Activated naive CD4-positive, alpha-beta T cell treated with anti-CD3 and anti-CD28 coated beads, Interleukin-2, amount 10 ng/mL, durations not matched to agents 7 days and 5 days (primary cell): ENCODE measurements around the gene DST.

Experiments used
- CTCF ChIA-PET: fragments of 350-600 bp; sonication (Branson Sonifier 250); formaldehyde crosslinking; loops from one replicate; lab custom pipeline; 2021; ENCODE audit warnings: antibody characterized with exemption; lab: Charles Lee
- DNase-seq: peaks from one replicate; pipeline ENCODE4 v3.0.0-alpha.2; 2020
- H3K27ac Mint-ChIP-seq: one replicate; pipeline ENCODE4 v1.8.0; 2021; ENCODE audit warnings: mild to moderate bottlenecking, moderate library complexity, mixed read lengths
- H3K27me3 Mint-ChIP-seq: one replicate; pipeline ENCODE4 v1.8.0; 2021; ENCODE audit warnings: mild to moderate bottlenecking, mixed read lengths
- H3K36me3 Mint-ChIP-seq: one replicate; pipeline ENCODE4 v1.8.0; 2021; ENCODE audit warnings: mixed read lengths
- H3K4me1 Mint-ChIP-seq: one replicate; pipeline ENCODE4 v1.8.0; 2021; ENCODE audit warnings: mixed read lengths
- H3K4me3 Mint-ChIP-seq: one replicate; pipeline ENCODE4 v1.8.0; 2021; ENCODE audit warnings: mild to moderate bottlenecking, moderate library complexity, mixed read lengths
- H3K9me3 Mint-ChIP-seq: one replicate; pipeline ENCODE4 v1.8.0; 2021; ENCODE audit warnings: mixed read lengths

Gene DST

GRCh38 chr6:56624728-56625069 is 18.0 kb downstream of the DST start:
- H3K27ac Mint-ChIP-seq = no peak overlapping the region
- DNase-seq = no peak
- H3K27me3 Mint-ChIP-seq = no peaks in the 10 kb centered on the region
- H3K4me1 Mint-ChIP-seq = no peaks in the 10 kb centered on the region
- CTCF ChIA-PET = no interaction called here
- H3K36me3 Mint-ChIP-seq = no peaks in the 10 kb centered on the region
- H3K9me3 Mint-ChIP-seq = no peaks in the 10 kb centered on the region
- no peak overlapping the region for H3K4me3 Mint-ChIP-seq

DNA sequence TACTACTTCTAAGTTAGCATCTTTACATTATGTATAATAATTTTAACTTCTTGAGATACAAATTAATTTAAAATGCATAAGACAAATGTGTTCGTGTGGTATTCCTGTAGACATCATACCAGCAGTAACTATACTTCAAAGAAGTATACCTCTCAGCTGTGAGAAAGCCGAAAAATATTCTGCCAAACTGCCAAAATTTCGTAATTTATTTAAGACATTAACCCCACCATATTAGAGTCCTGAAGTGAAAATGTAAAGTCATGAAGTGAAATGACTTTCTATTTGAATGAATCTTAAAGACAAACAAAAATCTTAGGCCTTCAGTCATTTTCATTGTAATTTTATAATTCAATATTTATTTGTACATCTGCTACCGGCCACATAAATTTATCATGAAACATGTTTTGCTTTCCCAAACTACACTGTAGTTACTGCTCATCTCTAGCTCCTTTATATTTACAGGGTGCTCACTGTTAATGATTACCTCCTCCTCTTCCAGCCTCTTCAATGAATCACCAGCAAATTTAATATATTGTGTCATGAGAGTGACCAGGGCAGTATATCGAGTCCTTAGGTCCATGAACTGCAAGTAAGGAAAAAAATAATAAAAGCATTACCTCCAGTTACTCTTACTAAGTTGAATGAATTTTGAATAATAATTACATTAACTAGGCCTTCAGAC is 18.5 kb downstream of the DST start:
- Mint-ChIP-seq H3K36me3 (no peaks in the 10 kb centered on the region), H3K9me3 (no peaks in the 10 kb centered on the region), H3K4me1 (no peaks in the 10 kb centered on the region), H3K4me3 (no peak overlapping the region), H3K27me3 (no peaks in the 10 kb centered on the region), H3K27ac (no peak overlapping the region)
- DNase-seq = no peak
- CTCF ChIA-PET = interaction anchor here (1.6 kb wide), 1 partner anchor 29 kb away, joined by 7 read pairs; no protein-coding TSS in a partner anchor

- DNase-seq = no peak
- Mint-ChIP-seq H3K27me3 (no peaks in the 10 kb centered on the region), H3K4me1 (no peaks in the 10 kb centered on the region), H3K36me3 (no peaks in the 10 kb centered on the region), H3K4me3 (no peak overlapping the region), H3K9me3 (no peaks in the 10 kb centered on the region), H3K27ac (no peak overlapping the region)
- CTCF ChIA-PET = interaction anchor here (1.4 to 3.6 kb wide), 2 partner anchors 13 to 25 kb away, joined by 3 to 11 read pairs; no protein-coding TSS in a partner anchor
Observed at GRCh38 chr6:56620229-56620868, 22.3 kb downstream of the DST start.

GRCh38 chr6:56618050-56618449 is 24.6 kb downstream of the DST start:
- no peak for DNase-seq
- Mint-ChIP-seq H3K27me3 (no peaks in the 10 kb centered on the region), H3K9me3 (no peaks in the 10 kb centered on the region), H3K4me3 (no peak overlapping the region), H3K4me1 (no peaks in the 10 kb centered on the region), H3K27ac (no peak overlapping the region), H3K36me3 (no peaks in the 10 kb centered on the region)
- CTCF ChIA-PET = interaction anchor here (3.6 kb wide), 1 partner anchor 23 kb away, joined by 11 read pairs; no protein-coding TSS in a partner anchor

DNA sequence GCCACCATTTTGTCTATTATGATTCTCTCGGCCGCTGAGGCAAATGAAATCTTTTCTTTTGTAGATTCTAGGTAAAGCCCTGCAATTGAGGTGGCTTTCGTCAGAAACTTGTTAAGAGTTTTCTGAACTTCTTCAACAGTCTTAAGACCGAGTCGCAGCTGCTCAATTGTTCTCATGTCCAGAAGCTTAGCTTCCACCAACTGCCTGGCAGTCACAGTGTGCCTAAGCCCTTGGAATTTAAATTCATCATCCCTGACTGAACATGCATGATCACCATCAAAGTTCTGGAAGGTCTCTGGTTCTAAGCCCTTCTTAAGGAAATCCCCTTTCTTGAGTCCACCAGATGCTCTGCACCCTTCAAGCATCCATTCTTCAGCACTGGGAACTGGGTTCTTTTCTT is 25.7 kb downstream of the DST start:
- Mint-ChIP-seq H3K4me3 (no peak overlapping the region), H3K9me3 (no peaks in the 10 kb centered on the region), H3K4me1 (no peaks in the 10 kb centered on the region), H3K27ac (no peak overlapping the region), H3K36me3 (no peaks in the 10 kb centered on the region), H3K27me3 (no peaks in the 10 kb centered on the region)
- CTCF ChIA-PET = interaction anchor here (0.8 to 3.6 kb wide), 2 partner anchors 15 to 22 kb away, joined by 3 to 11 read pairs; no protein-coding TSS in a partner anchor
- DNase-seq = no peak

DNA sequence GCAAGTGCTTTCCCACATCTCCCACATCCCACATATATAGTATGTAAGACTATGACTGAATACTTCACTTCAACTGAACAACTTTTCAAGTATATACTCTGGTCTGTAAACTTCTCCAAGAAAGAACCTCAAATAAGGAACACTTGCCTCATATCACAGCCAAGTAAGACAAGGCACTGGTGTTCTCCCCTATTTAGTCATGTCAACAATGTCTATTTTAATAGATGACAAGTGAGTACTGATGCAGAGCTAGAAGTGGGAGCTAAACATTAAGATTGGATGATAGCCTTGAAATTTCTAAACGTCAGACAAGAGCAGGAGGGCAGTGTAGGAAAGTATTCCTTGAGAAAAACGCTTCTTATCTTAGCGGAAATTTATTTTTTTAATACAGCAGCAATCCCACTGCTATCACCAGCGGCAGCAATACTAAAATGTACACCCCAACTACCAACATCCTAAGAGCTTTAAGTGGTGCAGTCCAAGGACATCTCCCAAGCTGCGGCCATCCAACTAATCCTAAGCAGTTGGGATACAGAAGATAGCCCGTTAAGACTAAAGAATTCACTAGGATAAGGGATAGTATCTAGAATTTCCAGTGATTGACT is 29.3 kb downstream of the DST start:
- Mint-ChIP-seq H3K36me3 (no peaks in the 10 kb centered on the region), H3K27ac (no peak overlapping the region), H3K9me3 (no peaks in the 10 kb centered on the region), H3K4me1 (no peaks in the 10 kb centered on the region), H3K4me3 (no peak overlapping the region), H3K27me3 (peaks cover 4% of the 10 kb centered on the region)
- no peak for DNase-seq
- CTCF ChIA-PET = no interaction called here

DNA sequence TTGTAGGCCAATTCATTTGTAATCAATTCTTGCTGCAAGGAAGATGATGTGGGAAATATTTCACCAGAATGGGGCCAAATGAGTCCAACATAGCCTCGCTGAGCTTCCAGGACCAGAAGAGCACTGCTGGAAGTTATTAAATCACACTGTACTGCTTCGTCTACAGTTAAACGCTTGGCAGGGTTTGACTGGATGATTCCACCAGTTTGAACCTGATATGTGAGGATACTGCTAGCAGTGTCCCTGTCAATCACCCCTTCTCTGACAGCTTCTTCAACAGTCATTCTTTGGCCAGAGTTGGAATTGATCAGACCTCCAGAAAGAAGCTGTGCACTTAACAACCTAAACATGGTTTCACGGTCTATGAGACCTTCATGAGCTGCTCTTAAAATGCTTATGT is 34.4 kb downstream of the DST start:
- no peaks in the 10 kb centered on the region for H3K36me3 Mint-ChIP-seq

DNA sequence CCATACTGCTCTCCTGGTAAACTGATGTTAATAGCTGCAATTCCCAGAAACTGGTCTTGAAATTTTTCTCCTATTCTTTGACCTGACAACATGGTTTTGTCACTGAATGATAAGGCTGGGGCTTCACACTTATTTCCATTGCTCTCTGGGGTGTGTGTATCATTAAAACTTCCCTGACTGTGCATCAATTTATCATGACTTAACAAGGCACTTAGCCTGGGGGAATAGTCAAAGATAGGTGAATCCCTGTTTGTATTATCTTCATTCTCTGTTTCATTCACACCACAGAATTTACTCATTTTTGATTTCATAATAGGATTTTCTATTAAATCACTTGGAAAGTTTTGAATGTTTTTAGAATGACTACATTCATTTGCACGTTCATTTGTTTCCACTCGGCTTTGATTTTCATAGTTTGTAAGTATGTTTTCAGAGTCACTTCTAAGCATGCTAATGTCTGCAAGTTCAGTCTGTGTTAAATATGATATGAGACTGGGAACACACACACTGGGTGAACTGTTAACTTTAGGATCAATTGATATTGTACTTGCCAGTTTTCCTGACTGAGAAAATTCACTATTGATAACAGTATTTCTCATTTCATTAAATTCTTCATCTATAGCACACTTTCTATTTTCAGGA is 35.5 kb downstream of the DST start:
- CTCF ChIA-PET = interaction anchor here (1.1 kb wide), 1 partner anchor 13 kb away, joined by 3 read pairs; no protein-coding TSS in a partner anchor

More for the DNA sequence above, 34.4 kb downstream of the DST start:
- H3K9me3 Mint-ChIP-seq = no peaks in the 10 kb centered on the region
- peaks cover 4% of the 10 kb centered on the region for H3K27me3 Mint-ChIP-seq
- no peak for DNase-seq
- no peak overlapping the region for H3K27ac Mint-ChIP-seq
- H3K4me3 Mint-ChIP-seq = no peak overlapping the region
- CTCF ChIA-PET = interaction anchor here (0.8 to 1.3 kb wide), 3 partner anchors 11 to 13 kb away, joined by 3 read pairs; no protein-coding TSS in a partner anchor
- no peaks in the 10 kb centered on the region for H3K4me1 Mint-ChIP-seq

GRCh38 chr6:56605435-56605834 is 37.3 kb downstream of the DST start:
- no peaks in the 10 kb centered on the region for H3K9me3 Mint-ChIP-seq
- no peak overlapping the region for H3K27ac Mint-ChIP-seq
- DNase-seq = no peak
- H3K27me3 Mint-ChIP-seq = no peaks in the 10 kb centered on the region
- no peaks in the 10 kb centered on the region for H3K4me1 Mint-ChIP-seq
- CTCF ChIA-PET = interaction anchor here (1.0 kb wide), 1 partner anchor 13 kb away, joined by 4 read pairs; no protein-coding TSS in a partner anchor
- H3K36me3 Mint-ChIP-seq = no peaks in the 10 kb centered on the region
- H3K4me3 Mint-ChIP-seq = no peak overlapping the region

More for the DNA sequence above, 35.5 kb downstream of the DST start:
- H3K9me3 Mint-ChIP-seq = no peaks in the 10 kb centered on the region
- H3K4me1 Mint-ChIP-seq = no peaks in the 10 kb centered on the region
- H3K36me3 Mint-ChIP-seq = no peaks in the 10 kb centered on the region
- H3K27ac Mint-ChIP-seq = no peak overlapping the region
- H3K4me3 Mint-ChIP-seq = no peak overlapping the region
- no peak for DNase-seq
- H3K27me3 Mint-ChIP-seq = peaks cover 4% of the 10 kb centered on the region

- no peak for DNase-seq
- Mint-ChIP-seq H3K36me3 (no peaks in the 10 kb centered on the region), H3K9me3 (no peaks in the 10 kb centered on the region), H3K27me3 (peaks cover 6% of the 10 kb centered on the region), H3K4me3 (no peak overlapping the region), H3K4me1 (no peaks in the 10 kb centered on the region), H3K27ac (no peak overlapping the region)
- CTCF ChIA-PET = interaction anchor here (1.0 to 1.1 kb wide), 2 partner anchors 9 to 34 kb away, joined by 3 read pairs; no protein-coding TSS in a partner anchor
Observed at GRCh38 chr6:56604186-56604585, 38.5 kb downstream of the DST start.

GRCh38 chr6:56601390-56601789 is 41.3 kb downstream of the DST start:
- CTCF ChIA-PET = no interaction called here
- DNase-seq = no peak
- H3K4me3 Mint-ChIP-seq = no peak overlapping the region
- no peak overlapping the region for H3K27ac Mint-ChIP-seq
- H3K9me3 Mint-ChIP-seq = no peaks in the 10 kb centered on the region
- H3K36me3 Mint-ChIP-seq = no peaks in the 10 kb centered on the region
- H3K27me3 Mint-ChIP-seq = peaks cover 6% of the 10 kb centered on the region
- no peaks in the 10 kb centered on the region for H3K4me1 Mint-ChIP-seq

DNA sequence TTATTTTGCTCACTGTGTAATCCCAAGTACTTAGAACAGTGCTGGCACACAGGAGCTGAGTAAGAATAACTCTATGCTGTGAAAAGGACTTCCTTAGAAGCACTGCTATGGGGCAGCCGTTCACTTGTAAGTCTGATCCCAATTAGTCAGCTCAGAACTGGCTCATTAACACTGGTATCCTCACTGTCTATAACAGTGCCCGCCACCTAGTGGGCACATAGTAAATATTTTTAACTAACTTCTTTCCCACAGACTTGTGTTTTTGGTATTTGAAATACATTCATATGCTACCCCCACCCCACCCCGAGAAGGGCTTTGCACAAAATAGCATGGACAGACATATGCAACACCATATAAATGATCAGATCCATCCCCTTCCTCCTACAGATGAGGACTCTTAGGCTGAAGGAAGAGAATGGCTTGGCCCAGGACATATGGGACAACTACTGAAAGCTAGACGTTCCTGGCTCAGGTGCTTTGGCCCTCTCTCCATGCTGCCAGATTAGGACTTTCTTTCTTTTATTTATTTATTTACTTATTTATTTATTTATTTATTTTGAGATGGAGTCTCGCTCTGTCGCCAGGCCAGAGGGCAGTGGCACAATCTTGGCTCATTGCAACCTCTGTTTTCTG is 47.1 kb downstream of the DST start:
- CTCF ChIA-PET = interaction anchor here (0.6 to 5.1 kb wide), 20 partner anchors 8 to 281 kb away, joined by 3 to 27 read pairs (median 3); partner anchors contain the start of gene DST
- H3K9me3 Mint-ChIP-seq = no peaks in the 10 kb centered on the region
- DNase-seq = peak; percentile 53
- peaks cover 25% of the 10 kb centered on the region for H3K4me1 Mint-ChIP-seq
- H3K27ac Mint-ChIP-seq = no peak overlapping the region
- H3K27me3 Mint-ChIP-seq = peaks cover 6% of the 10 kb centered on the region
- no peaks in the 10 kb centered on the region for H3K36me3 Mint-ChIP-seq
- H3K4me3 Mint-ChIP-seq = no peak overlapping the region

DNA sequence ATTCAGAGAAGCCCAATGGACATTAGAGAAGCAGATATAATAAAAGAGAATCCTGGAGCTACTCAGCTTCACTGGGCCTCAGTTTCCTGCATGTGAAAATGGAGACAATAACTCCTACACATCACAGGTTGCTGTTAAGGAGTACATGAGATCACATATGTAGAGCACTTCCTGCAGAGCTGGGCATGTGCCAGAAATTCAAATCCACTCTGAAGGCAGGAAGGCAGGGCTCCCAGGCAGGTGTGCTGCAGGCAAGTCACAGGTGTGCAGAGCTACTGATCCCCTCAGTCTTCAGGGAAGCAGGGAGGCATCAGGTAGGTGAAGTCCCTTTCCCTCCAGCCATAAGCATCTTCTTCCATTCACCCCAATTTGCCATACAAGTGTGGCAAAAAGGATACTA is 48.0 kb downstream of the DST start:
- peak overlapping the region; percentile 60 for H3K27ac Mint-ChIP-seq
- CTCF ChIA-PET = interaction anchor here (0.6 to 5.1 kb wide), 18 partner anchors 9 to 280 kb away, joined by 3 to 27 read pairs (median 3); no protein-coding TSS in a partner anchor
- peaks cover 25% of the 10 kb centered on the region for H3K4me1 Mint-ChIP-seq
- H3K27me3 Mint-ChIP-seq = peaks cover 3% of the 10 kb centered on the region
- H3K9me3 Mint-ChIP-seq = no peaks in the 10 kb centered on the region
- DNase-seq = no peak
- H3K36me3 Mint-ChIP-seq = no peaks in the 10 kb centered on the region
- no peak overlapping the region for H3K4me3 Mint-ChIP-seq
